MV-4-11 (cell line): ENCODE data around the gene PBRM1.
"Not testable (repeated sequence)": the region's sequence is repeated elsewhere in the genome, so short reads cannot be mapped to it uniquely, and the experiment has no call there.

Source experiments
- DNase-seq: peaks from one replicate; lab custom pipeline; 2025; lab: John Stamatoyannopoulos, UW

PBRM1 gene

GRCh38 chr3:52704611-52705437 lies 19.1 kb upstream of the PBRM1 start:
- DNase-seq = peak; percentile 42

- DNase-seq = peak; percentile 41
Measured at GRCh38 chr3:52703341-52703740, 17.6 kb upstream of the PBRM1 start.

GRCh38 chr3:52697632-52697965 lies 11.9 kb upstream of the PBRM1 start:
- no peak for DNase-seq

- peak; percentile 62 for DNase-seq
Measured at GRCh38 chr3:52696830-52697631, 11.3 kb upstream of the PBRM1 start.

- no peak for DNase-seq
Measured at GRCh38 chr3:52695798-52696671, 10.3 kb upstream of the PBRM1 start.

- DNase-seq = no peak
Measured at GRCh38 chr3:52694528-52695189, 8.9 kb upstream of the PBRM1 start.

- DNase-seq = no peak
Measured at GRCh38 chr3:52693071-52693470, 7.4 kb upstream of the PBRM1 start.

- no peak for DNase-seq
Measured at GRCh38 chr3:52690560-52690959, 4.8 kb upstream of the PBRM1 start.

GRCh38 chr3:52689151-52689550 lies 3.4 kb upstream of the PBRM1 start:
- DNase-seq = no peak

- no peak for DNase-seq
Measured at GRCh38 chr3:52688266-52688665, 2.6 kb upstream of the PBRM1 start.

GRCh38 chr3:52685285-52685708 lies 416 bp downstream of the PBRM1 start:
- peak; percentile 62 for DNase-seq

GRCh38 chr3:52684184-52684583 lies 1.5 kb downstream of the PBRM1 start:
- DNase-seq = no peak

GRCh38 chr3:52683611-52684010 lies 2.1 kb downstream of the PBRM1 start:
- DNase-seq = no peak

- DNase-seq = peak; percentile 60
Measured at GRCh38 chr3:52682016-52682415, 3.7 kb downstream of the PBRM1 start.

GRCh38 chr3:52681596-52681995 lies 4.1 kb downstream of the PBRM1 start:
- DNase-seq = peak; percentile 30

- DNase-seq = no peak
Measured at GRCh38 chr3:52679811-52680210, 5.9 kb downstream of the PBRM1 start.

- DNase-seq = no peak
Measured at GRCh38 chr3:52679199-52679538, 6.5 kb downstream of the PBRM1 start.

- no peak for DNase-seq
Measured at GRCh38 chr3:52678265-52679198, 7.2 kb downstream of the PBRM1 start.

GRCh38 chr3:52676201-52676600 lies 9.5 kb downstream of the PBRM1 start:
- not testable (repeated sequence) for DNase-seq

- DNase-seq = no peak
Measured at GRCh38 chr3:52671676-52672075, 14.0 kb downstream of the PBRM1 start.
